HCT116 (cell line): ENCODE measurements around the gene HMCES.

Experiments
- CEBPB ChIP-seq: IDR thresholded peaks from 2 replicates; pipeline ENCODE4 v1.6.1; 2012; ENCODE audit warnings: low read depth
- EZH2 ChIP-seq: fragments of 200-600 bp; sonication (generic); IDR thresholded peaks from 2 replicates; pipeline ENCODE4 v1.6.1; 2017; ENCODE audit warnings: antibody characterized with exemption, mixed run types
- POLR2AphosphoS5 ChIP-seq: IDR thresholded peaks from 2 replicates; pipeline ENCODE4 v1.6.1; 2011; ENCODE audit warnings: mild to moderate bottlenecking, low read depth, low read length, moderate library complexity
- RAD21 ChIP-seq: IDR thresholded peaks from 2 replicates; pipeline ENCODE4 v1.6.1; 2012; ENCODE audit warnings: low read depth, mild to moderate bottlenecking
- SP1 ChIP-seq: IDR thresholded peaks from 2 replicates; pipeline ENCODE4 v1.6.1; 2012; ENCODE audit warnings: low read depth
- TCF7L2 ChIP-seq: IDR thresholded peaks from 2 replicates; pipeline ENCODE4 v1.7.0; 2011; ENCODE audit warnings: borderline replicate concordance, inconsistent platforms; ENCODE audit not compliant: insufficient read depth, insufficient read length; ENCODE audit errors: extremely low read depth
- ZNF274 ChIP-seq: fragments of 200-500 bp; sonication (Bioruptor generic); IDR thresholded peaks from 2 replicates; pipeline ENCODE4 v1.6.1; 2014; ENCODE audit warnings: mild to moderate bottlenecking, low read depth, low read length, inconsistent platforms
- TF ChIP-seq, protein P1 (sequence below), 3 experiments: fragments of 200-600 bp in 1 of 3; sonication (generic) in 1 of 3; IDR thresholded peaks in 2 of 3; conservative IDR thresholded peaks in 1 of 3; 2 replicates each; pipeline ENCODE4 v1.5.1; 2012 to 2017; ENCODE audit warnings: low read depth in 2 of 3, low read length in 2 of 3, antibody characterized with exemption in 1 of 3, borderline replicate concordance in 1 of 3, control low read depth in 1 of 3, mild to moderate bottlenecking in 1 of 3, mixed read lengths in 1 of 3, mixed run types in 1 of 3, moderate library complexity in 1 of 3; ENCODE audit not compliant: insufficient read depth in 1 of 3

DNA sequence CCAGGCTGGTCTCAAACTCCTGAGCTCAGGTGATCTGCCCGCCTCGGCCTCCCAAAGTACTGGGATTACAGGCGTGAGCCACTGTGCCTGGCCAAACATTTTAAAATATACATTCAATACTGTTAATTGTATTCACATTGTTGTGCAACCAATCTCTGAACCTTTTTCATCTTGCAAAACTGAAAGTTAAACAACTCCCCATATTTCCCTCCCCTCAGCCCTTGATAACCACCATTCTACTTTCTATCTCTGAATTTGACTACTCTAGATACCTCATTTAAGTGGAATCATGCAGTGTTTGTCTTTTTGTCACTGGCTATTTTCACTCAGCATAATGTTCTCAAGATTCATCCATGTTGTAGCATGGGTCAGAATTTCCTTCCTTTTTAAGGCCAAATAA, 30.0 kb downstream of the HMCES start:
- TF ChIP-seq, protein P1, sequence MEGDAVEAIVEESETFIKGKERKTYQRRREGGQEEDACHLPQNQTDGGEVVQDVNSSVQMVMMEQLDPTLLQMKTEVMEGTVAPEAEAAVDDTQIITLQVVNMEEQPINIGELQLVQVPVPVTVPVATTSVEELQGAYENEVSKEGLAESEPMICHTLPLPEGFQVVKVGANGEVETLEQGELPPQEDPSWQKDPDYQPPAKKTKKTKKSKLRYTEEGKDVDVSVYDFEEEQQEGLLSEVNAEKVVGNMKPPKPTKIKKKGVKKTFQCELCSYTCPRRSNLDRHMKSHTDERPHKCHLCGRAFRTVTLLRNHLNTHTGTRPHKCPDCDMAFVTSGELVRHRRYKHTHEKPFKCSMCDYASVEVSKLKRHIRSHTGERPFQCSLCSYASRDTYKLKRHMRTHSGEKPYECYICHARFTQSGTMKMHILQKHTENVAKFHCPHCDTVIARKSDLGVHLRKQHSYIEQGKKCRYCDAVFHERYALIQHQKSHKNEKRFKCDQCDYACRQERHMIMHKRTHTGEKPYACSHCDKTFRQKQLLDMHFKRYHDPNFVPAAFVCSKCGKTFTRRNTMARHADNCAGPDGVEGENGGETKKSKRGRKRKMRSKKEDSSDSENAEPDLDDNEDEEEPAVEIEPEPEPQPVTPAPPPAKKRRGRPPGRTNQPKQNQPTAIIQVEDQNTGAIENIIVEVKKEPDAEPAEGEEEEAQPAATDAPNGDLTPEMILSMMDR (IDR thresholded peaks at IDR 0.05 in 2 of 3, conservative IDR thresholded peaks at IDR 0.05 in 1 of 3; ENCODE audit: borderline replicate concordance in 1 of 3, insufficient read depth in 1 of 3, low read depth in 2 of 3, low read length in 2 of 3) = no peak
- TF ChIP-seq ZNF274 (no peak), TCF7L2 (no peak), EZH2 (no peak), POLR2AphosphoS5 (no peak), SP1 (no peak), CEBPB (no peak), RAD21 (no peak)
